Astrocyte (in vitro differentiated cells and primary cell): ENCODE results near the gene LRRC26. TPM values are rescaled to one million over a fixed set of nuclear protein-coding genes. Genes with fewer than 3 reads are reported as not detected.

Experiments used
- DNase-seq: peaks from one replicate; pipeline ENCODE4 v3.0.0-alpha.2; 2010; ENCODE audit warnings: low read depth
- FAIRE-seq: peaks from 2 replicates; lab custom pipeline; 2011; peaks lifted over from hg19 to GRCh38; lab: Jason Lieb, UNC
- H2AFZ ChIP-seq: 2 replicates; pipeline ENCODE4 v1.6.0; 2012; ENCODE audit warnings: low read depth, low read length, inconsistent platforms
- H3K27ac ChIP-seq: 2 replicates; pipeline ENCODE4 v1.5.1; 2011; ENCODE audit warnings: low read depth, low read length, inconsistent platforms
- H3K27me3 ChIP-seq: 2 replicates; pipeline ENCODE4 v1.6.0; 2011; ENCODE audit warnings: low read length, inconsistent platforms; ENCODE audit not compliant: insufficient read depth
- H3K36me3 ChIP-seq: 2 replicates; pipeline ENCODE4 v1.5.1; 2011; ENCODE audit warnings: low read length, inconsistent platforms; ENCODE audit not compliant: insufficient read depth
- H3K4me1 ChIP-seq: 2 replicates; pipeline ENCODE4 v1.5.1; 2011; ENCODE audit warnings: low read length, inconsistent platforms; ENCODE audit not compliant: insufficient read depth
- H3K4me2 ChIP-seq: 2 replicates; pipeline ENCODE4 v1.6.0; 2012; ENCODE audit warnings: low read length, inconsistent platforms
- H3K4me3 ChIP-seq: 2 replicates; pipeline ENCODE4 v1.5.1; 2011; ENCODE audit warnings: low read depth, mild to moderate bottlenecking, low read length, inconsistent platforms; ENCODE audit not compliant: insufficient read depth
- H3K79me2 ChIP-seq: 2 replicates; pipeline ENCODE4 v1.6.0; 2012; ENCODE audit warnings: mild to moderate bottlenecking, low read length, inconsistent platforms; ENCODE audit not compliant: insufficient read depth
- H3K9ac ChIP-seq: 2 replicates; pipeline ENCODE4 v1.6.0; 2012; ENCODE audit warnings: mild to moderate bottlenecking, low read length, inconsistent platforms
- H3K9me3 ChIP-seq: 2 replicates; pipeline ENCODE4 v1.5.1; 2012; ENCODE audit warnings: low read depth, mild to moderate bottlenecking, low read length, inconsistent platforms; ENCODE audit not compliant: insufficient read depth
- H4K20me1 ChIP-seq: 2 replicates; pipeline ENCODE4 v1.6.0; 2012; ENCODE audit warnings: low read length, inconsistent platforms; ENCODE audit not compliant: insufficient read depth
- H3K27ac Mint-ChIP-seq: one replicate; pipeline ENCODE4 v1.8.0; 2021; ENCODE audit warnings: mild to moderate bottlenecking, mixed read lengths; ENCODE audit not compliant: unreplicated experiment
- H3K27me3 Mint-ChIP-seq: one replicate; pipeline ENCODE4 v1.8.0; 2021; ENCODE audit warnings: low read depth, mixed read lengths; ENCODE audit not compliant: unreplicated experiment
- H3K36me3 Mint-ChIP-seq: one replicate; pipeline ENCODE4 v1.8.0; 2021; ENCODE audit warnings: low read depth, mixed read lengths; ENCODE audit not compliant: unreplicated experiment
- H3K4me1 Mint-ChIP-seq: one replicate; pipeline ENCODE4 v1.8.0; 2021; ENCODE audit warnings: low read depth, mixed read lengths; ENCODE audit not compliant: unreplicated experiment
- H3K4me3 Mint-ChIP-seq: one replicate; pipeline ENCODE4 v1.8.0; 2021; ENCODE audit warnings: mild to moderate bottlenecking, moderate library complexity, mixed read lengths; ENCODE audit not compliant: unreplicated experiment
- H3K9me3 Mint-ChIP-seq: one replicate; pipeline ENCODE4 v1.8.0; 2021; ENCODE audit warnings: mild to moderate bottlenecking, mixed read lengths; ENCODE audit not compliant: unreplicated experiment
- EZH2 ChIP-seq: IDR thresholded peaks from 2 replicates; pipeline ENCODE4 v1.6.1; 2012; ENCODE audit warnings: mild to moderate bottlenecking, low read length, inconsistent platforms; ENCODE audit not compliant: insufficient read depth
- total RNA-seq: library from RNA; stranded (reverse); gene quantifications from 2 replicates; pipeline ENCODE4 v1.2.1, GENCODE V29; 2021
- TF ChIP-seq, protein P1 (sequence below): IDR thresholded peaks from 2 replicates; pipeline ENCODE4 v1.5.1; 2011; ENCODE audit warnings: low read depth, mild to moderate bottlenecking, inconsistent platforms, low read length, moderate library complexity; ENCODE audit not compliant: insufficient read depth

LRRC26 gene
- total RNA-seq, 1 donor from 2014 or later: not detected

DNA sequence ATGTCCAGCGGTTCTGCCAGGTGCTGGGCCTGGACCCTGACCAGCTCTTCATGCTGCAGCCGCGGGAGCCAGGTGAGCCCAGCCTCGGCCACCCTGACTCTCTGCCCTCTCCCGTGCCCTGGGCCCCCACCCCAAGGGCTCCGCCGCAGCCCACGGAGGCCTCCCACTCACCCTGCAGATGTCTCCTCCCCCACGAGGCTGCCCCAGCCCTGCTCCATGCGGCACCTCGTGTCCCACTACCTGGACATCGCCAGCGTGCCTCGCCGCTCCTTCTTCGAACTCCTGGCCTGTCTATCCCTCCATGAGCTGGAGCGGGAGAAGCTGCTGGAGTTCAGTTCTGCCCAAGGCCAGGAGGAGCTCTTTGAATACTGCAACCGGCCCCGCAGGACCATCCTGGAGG, 44.8 kb upstream of the LRRC26 start:
- FAIRE-seq: no peak
- Histone ChIP-seq H3K27ac (no peak overlapping the region), H3K36me3 (no peaks in the 10 kb centered on the region), H2AFZ (no peak overlapping the region), H3K9ac (no peak overlapping the region), H3K4me3 (no peak overlapping the region), H3K4me2 (no peak overlapping the region), H4K20me1 (peaks cover 8% of the 10 kb centered on the region), H3K79me2 (no peaks in the 10 kb centered on the region), H3K4me1 (peaks cover 9% of the 10 kb centered on the region), H3K9me3 (no peaks in the 10 kb centered on the region), H3K27me3 (no peaks in the 10 kb centered on the region)
- H3K4me1 Mint-ChIP-seq: peaks cover 6% of the 10 kb centered on the region
- no peak overlapping the region for H3K4me3 Mint-ChIP-seq
- no peak for DNase-seq
- no peaks in the 10 kb centered on the region for H3K9me3 Mint-ChIP-seq
- no peaks in the 10 kb centered on the region for H3K27me3 Mint-ChIP-seq
- H3K36me3 Mint-ChIP-seq: peaks cover 7% of the 10 kb centered on the region
- TF ChIP-seq EZH2: no peak
- TF ChIP-seq, protein P1, sequence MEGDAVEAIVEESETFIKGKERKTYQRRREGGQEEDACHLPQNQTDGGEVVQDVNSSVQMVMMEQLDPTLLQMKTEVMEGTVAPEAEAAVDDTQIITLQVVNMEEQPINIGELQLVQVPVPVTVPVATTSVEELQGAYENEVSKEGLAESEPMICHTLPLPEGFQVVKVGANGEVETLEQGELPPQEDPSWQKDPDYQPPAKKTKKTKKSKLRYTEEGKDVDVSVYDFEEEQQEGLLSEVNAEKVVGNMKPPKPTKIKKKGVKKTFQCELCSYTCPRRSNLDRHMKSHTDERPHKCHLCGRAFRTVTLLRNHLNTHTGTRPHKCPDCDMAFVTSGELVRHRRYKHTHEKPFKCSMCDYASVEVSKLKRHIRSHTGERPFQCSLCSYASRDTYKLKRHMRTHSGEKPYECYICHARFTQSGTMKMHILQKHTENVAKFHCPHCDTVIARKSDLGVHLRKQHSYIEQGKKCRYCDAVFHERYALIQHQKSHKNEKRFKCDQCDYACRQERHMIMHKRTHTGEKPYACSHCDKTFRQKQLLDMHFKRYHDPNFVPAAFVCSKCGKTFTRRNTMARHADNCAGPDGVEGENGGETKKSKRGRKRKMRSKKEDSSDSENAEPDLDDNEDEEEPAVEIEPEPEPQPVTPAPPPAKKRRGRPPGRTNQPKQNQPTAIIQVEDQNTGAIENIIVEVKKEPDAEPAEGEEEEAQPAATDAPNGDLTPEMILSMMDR: no peak
- no peak overlapping the region for H3K27ac Mint-ChIP-seq

DNA sequence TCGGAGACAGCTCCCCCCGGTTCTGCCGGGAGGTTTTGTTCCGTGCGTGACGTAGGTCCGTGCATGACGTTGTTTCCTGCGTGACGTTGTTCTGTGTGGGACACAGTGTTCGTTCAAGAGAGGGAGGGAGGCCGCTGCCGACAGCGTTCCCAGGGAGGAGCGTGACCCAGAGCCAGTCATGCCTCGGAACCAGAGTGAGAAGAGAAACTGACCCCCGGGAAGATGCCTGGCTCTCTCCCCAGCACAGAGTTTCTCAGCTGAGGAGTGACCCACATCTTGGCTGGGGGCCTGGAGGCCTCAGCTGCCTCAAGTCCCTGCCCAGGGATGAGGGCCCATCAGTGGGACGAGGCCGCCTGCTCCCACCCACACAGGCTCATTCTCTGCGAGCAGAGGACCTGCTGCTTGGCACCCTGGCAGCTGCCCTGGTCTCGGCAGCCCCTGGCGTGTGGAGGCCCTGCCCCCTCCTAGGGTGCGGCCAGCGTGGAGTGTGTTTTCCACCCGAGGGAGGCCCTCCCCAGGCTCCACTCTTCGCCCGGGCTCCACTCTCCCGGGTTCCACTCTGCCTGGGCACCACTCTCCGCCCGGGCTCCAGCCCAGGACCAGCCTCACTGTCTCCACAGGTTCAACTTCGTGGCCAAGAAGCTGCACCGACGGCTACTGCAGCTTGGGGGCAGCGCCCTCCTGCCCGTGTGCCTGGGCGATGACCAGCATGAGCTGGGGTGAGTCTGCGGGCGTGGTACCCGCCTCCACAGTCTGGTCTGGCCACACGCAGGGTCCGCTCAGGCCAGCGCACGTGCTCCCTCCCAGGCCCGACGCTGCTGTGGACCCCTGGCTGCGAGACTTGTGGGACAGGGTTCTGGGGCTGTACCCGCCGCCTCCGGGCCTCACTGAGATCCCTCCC, 43.6 kb upstream of the LRRC26 start:
- peaks cover under 1% of the 10 kb centered on the region for H4K20me1 ChIP-seq
- no peak overlapping the region for H3K27ac Mint-ChIP-seq
- H3K9ac ChIP-seq: no peak overlapping the region
- peaks cover under 1% of the 10 kb centered on the region for H3K4me1 ChIP-seq
- H3K4me3 Mint-ChIP-seq: peak overlapping the region; percentile 50
- no peak overlapping the region for H3K4me2 ChIP-seq
- H3K9me3 ChIP-seq: no peaks in the 10 kb centered on the region
- H2AFZ ChIP-seq: no peak overlapping the region
- H3K4me3 ChIP-seq: no peak overlapping the region
- no peaks in the 10 kb centered on the region for H3K36me3 ChIP-seq
- peaks cover 1% of the 10 kb centered on the region for H3K4me1 Mint-ChIP-seq
- H3K79me2 ChIP-seq: no peaks in the 10 kb centered on the region
- DNase-seq: no peak
- H3K27me3 ChIP-seq: no peaks in the 10 kb centered on the region
- H3K27me3 Mint-ChIP-seq: no peaks in the 10 kb centered on the region
- H3K9me3 Mint-ChIP-seq: no peaks in the 10 kb centered on the region
- peaks cover 7% of the 10 kb centered on the region for H3K36me3 Mint-ChIP-seq
- FAIRE-seq: no peak
- TF ChIP-seq, protein P1: no peak
- H3K27ac ChIP-seq: no peak overlapping the region

GRCh38 chr9:137212520-137212919, 42.7 kb upstream of the LRRC26 start:
- Histone ChIP-seq H3K9me3 (no peaks in the 10 kb centered on the region), H3K79me2 (peaks cover 2% of the 10 kb centered on the region), H3K27ac (no peak overlapping the region), H4K20me1 (no peaks in the 10 kb centered on the region), H3K4me2 (no peak overlapping the region), H2AFZ (no peak overlapping the region), H3K4me1 (no peaks in the 10 kb centered on the region), H3K36me3 (no peaks in the 10 kb centered on the region), H3K4me3 (no peak overlapping the region), H3K9ac (no peak overlapping the region), H3K27me3 (no peaks in the 10 kb centered on the region)
- peaks cover 7% of the 10 kb centered on the region for H3K36me3 Mint-ChIP-seq
- no peak for DNase-seq
- no peak overlapping the region for H3K27ac Mint-ChIP-seq
- no peak for FAIRE-seq
- peaks cover 1% of the 10 kb centered on the region for H3K4me1 Mint-ChIP-seq
- H3K4me3 Mint-ChIP-seq: no peak overlapping the region
- no peaks in the 10 kb centered on the region for H3K9me3 Mint-ChIP-seq
- no peaks in the 10 kb centered on the region for H3K27me3 Mint-ChIP-seq
- TF ChIP-seq EZH2: no peak
- TF ChIP-seq, protein P1: no peak
